ENCODE results near the gene ANKRD13B. TPM values are rescaled to one million over a fixed set of nuclear protein-coding genes. Genes with fewer than 3 reads are reported as not detected.
A peak's percentile ranks its signal among the peaks of the same experiment; 100 is the strongest.

Gene ANKRD13B
- total and polyA plus RNA-seq, 2 of the 13 experiments (the other 11 are each of a cell fraction or from before 2014, with no cell fraction given): 1.7 to 1.8 TPM

GRCh38 chr17:29566473-29567303 lies 26.2 kb upstream of the ANKRD13B start, which contains the start of gene ABHD15:
TSS of gene ABHD15 (minus strand) at chr17:29567037. CDS start at chr17:29566966, 71 bp downstream.
- FAIRE-seq: no peak
- no peaks in the 10 kb centered on the region for H3K79me2 ChIP-seq (ENCODE audit: insufficient read depth, low read length)
- H3K9me3 ChIP-seq (ENCODE audit: low read length): no peaks in the 10 kb centered on the region
- no TSS peak for BruUV-seq (replicated peaks)
- H2AFZ ChIP-seq (ENCODE audit: low read length): no peak within 1 kb of the TSS
- in situ Hi-C loops (cut with HindIII; ENCODE audit: extremely low pct_ligation_motif_present, low pct_unique_long_range_greater_than_20kb) (no loop called here), intact Hi-C loops (cut with micrococcal nuclease; ENCODE audit: unreplicated experiment) (loop anchor here (10.0 kb wide), 1 partner anchor 272 kb away; the partner anchor contains the start of gene NUFIP2)
- H3K27ac ChIP-seq (ENCODE audit: extremely low read length, insufficient read depth, low read length): peak within 1 kb of the TSS; percentile 86
- peak; percentile 63 for ATAC-seq
- H3K4me3 ChIP-seq (replicated peaks in 1 of 3; ENCODE audit: insufficient read depth in 1 of 3, low read depth in 2 of 3, low read length in 3 of 3): peak within 1 kb of the TSS; percentile 72 to 94 (median 84)
- POLR2A ChIA-PET: interaction anchor here (1.0 to 3.1 kb wide), 8 partner anchors 8 to 273 kb away, joined by 4 to 24 read pairs (median 8); partner anchors contain the start of genes NUFIP2 and TAOK1
- H3K4me1 ChIP-seq (ENCODE audit: insufficient read depth, low read length): peaks cover 29% of the 10 kb centered on the region
- H4K20me1 ChIP-seq (ENCODE audit: insufficient read depth, low read length): 0 out of 2 replicates have a peak, but pooled peaks cover 5% of the 10 kb centered on the region
- CTCF ChIA-PET (ENCODE audit: low intra/inter-chr PET ratio, low total read pairs): interaction anchor here (0.8 kb wide), 1 partner anchor 13 kb away, joined by 3 read pairs; no protein-coding TSS in a partner anchor
- H3K27me3 ChIP-seq (ENCODE audit: control insufficient read depth in 1 of 2, insufficient read depth in 2 of 2, low read length in 2 of 2): no peaks in the 10 kb centered on the region
- no peaks in the 10 kb centered on the region for H3K36me3 ChIP-seq (replicated peaks in 1 of 2; ENCODE audit: control insufficient read depth in 1 of 2, insufficient read depth in 2 of 2, low read length in 2 of 2)
- DNase-seq (ENCODE audit: low spot score): peak; percentile 35
- H3K9ac ChIP-seq (ENCODE audit: insufficient read depth, low read depth, low read length): peak within 1 kb of the TSS; percentile 41
- WGBS (ENCODE audit: low lambda C conversion rate): 0% methylated on average over 4 of the region's 94 CpGs
- H3K4me2 ChIP-seq (ENCODE audit: low read depth, low read length): peak within 1 kb of the TSS; percentile 84
- TF ChIP-seq THRA (CRISPR knock-in tag; IDR thresholded peaks at IDR 0.05; ENCODE audit: borderline replicate concordance): no peak
- TF ChIP-seq ZBTB7B (CRISPR knock-in tag; IDR thresholded peaks at IDR 0.05): 0 out of 2 replicates have a peak, but pooled peaks have one; percentile 4
- no peak; the same call in 1 of the 2 replicates for TF ChIP-seq MAX (IDR thresholded peaks at IDR 0.05)
- no peak for TF ChIP-seq BHLHE40 (IDR thresholded peaks at IDR 0.05; ENCODE audit: low read length)
- TF ChIP-seq BCLAF1 (IDR thresholded peaks at IDR 0.05): no peak
- no peak for TF ChIP-seq FOXO1 (CRISPR knock-in tag; IDR thresholded peaks at IDR 0.05)
- TF ChIP-seq ZNF496 (CRISPR knock-in tag; IDR thresholded peaks at IDR 0.05; ENCODE audit: insufficient replicate concordance): no peak
- TF ChIP-seq ERF (CRISPR knock-in tag; IDR thresholded peaks at IDR 0.05): no peak
- TF ChIP-seq REPIN1 (CRISPR knock-in tag; IDR thresholded peaks at IDR 0.05; ENCODE audit: borderline replicate concordance, low read depth): peak; percentile 1; the same call in 1 of the 2 replicates
- no peak for TF ChIP-seq ZFP1 (CRISPR knock-in tag; IDR thresholded peaks at IDR 0.05)
- TF ChIP-seq WIZ (CRISPR knock-in tag; IDR thresholded peaks at IDR 0.05): no peak

Measured in HepG2 (cell line).